Measurements from ENCODE around the gene KCNC3. TPM values are rescaled to one million over a fixed set of nuclear protein-coding genes. Genes with fewer than 3 reads are reported as not detected.

The KCNC3 gene
- total RNA-seq, 4 donors from 2014 or later = 1.5 to 3.1 (median 1.7) TPM

GRCh38 chr19:50314724-50315708 lies 14.2 kb downstream of the KCNC3 start:
- Histone ChIP-seq H3K27me3 (peaks cover 79% of the 10 kb centered on the region), H3K4me1 (peaks cover 25% of the 10 kb centered on the region), H3K4me3 (no peak overlapping the region), H3K36me3 (no peaks in the 10 kb centered on the region), H3K27ac (no peak overlapping the region), H3K9me3 (no peaks in the 10 kb centered on the region)
- peak in 1 of 2 donors; percentile 47 for DNase-seq (ENCODE audit: low spot score in 2 of 2)
- TF ChIP-seq POLR2A (IDR thresholded peaks at IDR 0.05) (no peak), EP300 (IDR thresholded peaks at IDR 0.05) (no peak), CTCF (IDR thresholded peaks at IDR 0.05) (no peak), POLR2AphosphoS5 (IDR thresholded peaks at IDR 0.05) (no peak)
- 4% methylated on average over 38 of the region's 40 CpGs for WGBS

- Histone ChIP-seq H3K4me3 (no peak overlapping the region), H3K27ac (no peak overlapping the region), H3K9me3 (no peaks in the 10 kb centered on the region), H3K27me3 (peaks cover 85% of the 10 kb centered on the region), H3K4me1 (peaks cover 25% of the 10 kb centered on the region), H3K36me3 (no peaks in the 10 kb centered on the region)
- TF ChIP-seq CTCF (IDR thresholded peaks at IDR 0.05) (no peak), POLR2A (IDR thresholded peaks at IDR 0.05) (no peak), EP300 (IDR thresholded peaks at IDR 0.05) (no peak), POLR2AphosphoS5 (IDR thresholded peaks at IDR 0.05) (no peak)
- WGBS = 3% methylated on average over 18 of the region's 20 CpGs
- DNase-seq (ENCODE audit: low spot score in 2 of 2) = no peak
These were observed 15.2 kb downstream of the KCNC3 start for GRCh38 chr19:50313812-50314536.

- no peak for DNase-seq (ENCODE audit: low spot score in 2 of 2)
- H3K4me3 ChIP-seq = no peak overlapping the region
- 11% methylated on average over 20 of the region's 27 CpGs for WGBS
These were observed 16.0 kb downstream of the KCNC3 start for GRCh38 chr19:50312967-50313811.

More at GRCh38 chr19:50312967-50313811, 16.0 kb downstream of the KCNC3 start:
- H3K27me3 ChIP-seq = peaks cover 85% of the 10 kb centered on the region
- H3K36me3 ChIP-seq = no peaks in the 10 kb centered on the region
- H3K9me3 ChIP-seq = no peaks in the 10 kb centered on the region
- H3K27ac ChIP-seq = no peak overlapping the region
- peaks cover 25% of the 10 kb centered on the region for H3K4me1 ChIP-seq
- TF ChIP-seq POLR2AphosphoS5 (IDR thresholded peaks at IDR 0.05) (no peak), CTCF (IDR thresholded peaks at IDR 0.05) (no peak), POLR2A (IDR thresholded peaks at IDR 0.05) (no peak), EP300 (IDR thresholded peaks at IDR 0.05) (no peak)

All from suprapubic skin (tissue), 4 donors.